ELR (cell line): ENCODE measurements around the gene KRT27.
A peak's percentile ranks its signal among the peaks of the same experiment; 100 is the strongest.
"Not testable (repeated sequence)": the region's sequence is repeated elsewhere in the genome, so short reads cannot be mapped to it uniquely, and the experiment has no call there.

ENCODE experiments used
- DNase-seq: peaks from one replicate; pipeline ENCODE4 v3.0.0-alpha.2; 2015; ENCODE audit warnings: low read depth

KRT27 gene

DNA sequence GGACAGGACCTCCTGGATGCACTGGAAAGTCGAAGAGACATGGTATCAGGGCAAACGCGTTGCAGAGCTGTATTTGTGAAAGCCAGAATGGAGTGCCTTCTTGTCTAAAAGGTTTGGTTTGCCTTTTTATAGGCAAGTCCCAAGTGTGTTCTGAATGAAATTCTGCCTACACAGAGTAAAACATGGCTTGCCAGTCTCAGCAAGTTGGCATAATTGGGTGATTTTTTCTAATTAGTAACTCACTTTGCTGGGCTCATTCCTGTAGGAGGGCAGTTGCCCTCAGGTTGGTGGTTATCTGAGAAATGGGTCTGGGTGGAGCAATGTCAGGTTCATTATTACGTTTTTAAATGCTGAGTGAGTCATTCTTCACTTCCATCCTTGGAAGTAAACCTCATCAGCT lies 27.1 kb downstream of the KRT27 start, which contains the start of gene KRT25:
TSS of gene KRT25 (minus strand) at position 101 of the 400 bp plus-strand sequence. CDS start at position 41, 60 bp downstream.
- no peak for DNase-seq

DNA sequence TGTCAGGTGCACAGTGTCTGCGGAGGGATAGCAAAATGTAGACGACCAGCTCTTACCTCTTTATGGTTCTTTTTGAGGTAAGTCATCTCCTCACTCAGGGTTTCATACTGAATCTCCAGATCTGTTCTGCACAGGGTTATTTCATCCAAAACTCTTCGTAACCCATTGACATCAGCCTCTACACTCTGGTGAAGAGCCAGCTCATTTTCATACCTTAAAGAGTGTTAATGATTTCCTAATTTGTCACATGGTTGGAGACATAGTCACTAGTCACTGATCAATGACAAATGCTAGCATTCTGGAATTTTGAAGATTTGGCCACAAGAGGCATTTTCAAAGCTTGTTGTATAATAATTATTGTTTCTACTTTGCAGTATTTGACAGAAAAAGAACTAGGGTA lies 28.5 kb downstream of the KRT27 start:
- DNase-seq = no peak

DNA sequence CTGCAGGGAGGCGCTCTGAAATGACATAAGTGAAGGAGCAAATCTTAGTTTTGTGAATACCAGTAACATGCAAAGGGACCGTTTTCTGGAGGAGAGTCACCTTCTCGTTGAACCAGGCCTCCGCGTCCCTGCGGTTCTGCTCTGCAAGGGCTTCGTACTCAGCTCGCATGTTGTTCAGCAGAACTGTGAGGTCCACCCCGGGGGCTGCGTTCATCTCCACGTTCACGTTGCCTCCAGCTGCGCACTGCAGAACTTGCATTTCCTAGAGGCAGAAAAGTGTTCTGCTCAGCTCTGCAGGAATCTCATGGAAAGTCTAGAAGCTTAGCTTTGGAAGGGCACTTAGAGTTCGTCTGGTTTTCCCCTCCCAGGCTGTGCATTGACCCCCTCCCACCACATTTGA lies 31.3 kb downstream of the KRT27 start:
- DNase-seq = no peak

DNA sequence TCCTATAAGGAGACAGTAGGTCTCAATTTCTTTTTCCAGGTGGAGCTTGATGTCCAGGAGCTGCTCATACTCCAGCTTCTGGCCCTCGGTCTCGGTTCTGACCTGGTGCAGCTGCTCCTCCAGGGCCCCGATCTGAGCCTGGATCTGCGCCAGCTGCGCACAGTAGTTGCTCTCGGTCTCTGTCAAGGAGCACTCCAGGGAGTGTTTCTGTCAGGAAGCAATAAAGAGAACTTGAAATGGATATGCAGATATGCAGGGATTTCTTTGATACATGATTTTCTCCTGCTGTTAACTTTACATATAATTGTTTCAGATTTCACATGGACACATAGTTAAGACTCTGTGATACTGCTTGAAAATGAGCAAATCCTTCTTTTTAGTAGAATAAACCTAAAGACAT lies 32.0 kb downstream of the KRT27 start:
- no peak for DNase-seq

DNA sequence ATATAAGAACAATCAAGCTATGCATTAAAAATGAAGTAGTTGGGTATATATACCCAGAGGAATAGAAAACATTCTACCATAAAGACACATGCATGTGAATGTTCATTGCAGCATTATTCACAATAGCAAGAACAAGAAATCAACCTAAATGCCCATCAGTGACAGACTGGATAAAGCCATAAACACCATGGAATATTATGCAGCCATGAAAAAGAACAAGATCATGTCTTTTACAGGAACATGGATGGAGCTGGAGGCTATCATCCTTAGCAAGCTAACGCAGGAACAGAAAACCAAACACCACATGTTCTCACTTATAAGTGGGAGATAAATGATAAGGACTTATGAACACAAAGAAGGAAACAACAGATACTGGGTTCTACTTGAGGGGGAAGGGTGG lies 33.7 kb downstream of the KRT27 start:
- not testable (repeated sequence) for DNase-seq

DNA sequence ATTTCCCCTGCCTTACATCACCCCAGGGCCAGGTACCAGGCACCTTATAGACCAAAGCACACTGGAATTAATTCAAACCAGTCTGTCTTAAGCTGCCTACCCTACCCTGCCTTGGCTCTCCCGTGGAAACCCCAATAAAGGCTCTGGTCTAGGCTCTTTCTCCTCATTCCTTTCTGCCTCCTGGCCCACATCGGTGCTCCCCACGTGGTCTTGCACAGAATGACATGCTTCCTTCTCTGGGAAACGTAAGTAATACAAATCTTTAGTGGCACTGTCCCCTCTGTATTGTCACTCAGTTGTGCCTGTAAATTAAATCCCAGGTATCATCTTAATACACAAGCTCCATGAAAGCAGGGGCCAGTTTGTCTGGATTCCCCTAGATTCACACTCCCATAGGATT lies 43.8 kb downstream of the KRT27 start:
- no peak for DNase-seq

DNA sequence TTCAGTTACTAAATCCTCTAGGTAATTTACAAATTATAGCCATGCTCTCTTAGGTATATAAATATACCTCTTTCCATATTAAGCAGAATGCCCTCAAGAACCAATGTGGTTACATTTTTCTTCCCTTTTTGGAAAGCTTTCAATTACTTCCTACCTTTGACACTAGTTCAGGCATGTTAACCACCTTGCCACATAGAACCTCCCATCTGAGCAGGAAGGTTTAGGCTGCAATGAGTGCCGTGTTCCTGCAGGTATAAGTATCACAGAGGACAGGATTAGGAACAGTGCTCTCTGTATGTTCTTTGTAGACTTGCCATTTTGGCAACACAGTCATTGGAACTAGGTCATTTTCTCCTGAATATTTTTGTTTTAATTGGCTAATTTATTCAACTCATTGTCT lies 47.3 kb downstream of the KRT27 start:
- no peak for DNase-seq

DNA sequence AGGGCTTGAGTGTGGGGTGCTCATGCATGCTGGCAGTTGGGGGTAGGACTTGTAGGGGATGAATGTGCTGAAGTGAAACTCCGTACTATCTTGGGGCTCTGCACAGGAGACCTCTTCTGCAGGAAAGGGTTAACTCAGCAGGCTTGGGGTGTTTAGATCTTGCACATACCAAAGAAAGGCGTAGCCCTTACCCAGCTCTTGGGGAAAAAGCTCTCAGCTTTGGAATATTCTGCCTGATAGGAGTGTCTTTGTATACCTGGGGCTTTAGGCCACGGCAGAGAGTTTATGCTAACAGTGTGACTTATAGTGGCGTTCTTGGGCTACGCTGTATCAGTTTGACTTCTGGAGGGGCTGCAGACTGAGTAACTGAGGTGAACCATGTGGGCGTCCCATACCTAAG lies 48.3 kb downstream of the KRT27 start:
- DNase-seq = no peak

DNA sequence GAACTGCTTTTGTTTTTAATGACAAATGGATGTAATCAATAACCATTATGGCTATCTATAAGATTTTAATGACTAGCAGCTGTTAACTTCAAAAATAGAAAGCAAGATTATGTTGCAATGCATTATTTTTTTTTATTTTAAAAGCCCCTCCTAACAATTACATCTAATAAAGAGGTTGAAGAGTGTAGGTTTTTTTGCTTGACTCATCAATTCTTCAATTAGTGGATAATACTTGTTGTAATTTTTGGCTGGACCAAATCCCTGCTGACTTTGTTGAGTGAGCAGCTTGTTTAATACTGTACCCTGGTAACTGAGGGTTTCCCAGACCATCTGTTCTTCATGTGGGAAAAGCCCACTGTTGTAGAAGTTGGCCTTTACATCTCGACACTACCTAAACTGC lies 51.4 kb downstream of the KRT27 start:
- DNase-seq = no peak

DNA sequence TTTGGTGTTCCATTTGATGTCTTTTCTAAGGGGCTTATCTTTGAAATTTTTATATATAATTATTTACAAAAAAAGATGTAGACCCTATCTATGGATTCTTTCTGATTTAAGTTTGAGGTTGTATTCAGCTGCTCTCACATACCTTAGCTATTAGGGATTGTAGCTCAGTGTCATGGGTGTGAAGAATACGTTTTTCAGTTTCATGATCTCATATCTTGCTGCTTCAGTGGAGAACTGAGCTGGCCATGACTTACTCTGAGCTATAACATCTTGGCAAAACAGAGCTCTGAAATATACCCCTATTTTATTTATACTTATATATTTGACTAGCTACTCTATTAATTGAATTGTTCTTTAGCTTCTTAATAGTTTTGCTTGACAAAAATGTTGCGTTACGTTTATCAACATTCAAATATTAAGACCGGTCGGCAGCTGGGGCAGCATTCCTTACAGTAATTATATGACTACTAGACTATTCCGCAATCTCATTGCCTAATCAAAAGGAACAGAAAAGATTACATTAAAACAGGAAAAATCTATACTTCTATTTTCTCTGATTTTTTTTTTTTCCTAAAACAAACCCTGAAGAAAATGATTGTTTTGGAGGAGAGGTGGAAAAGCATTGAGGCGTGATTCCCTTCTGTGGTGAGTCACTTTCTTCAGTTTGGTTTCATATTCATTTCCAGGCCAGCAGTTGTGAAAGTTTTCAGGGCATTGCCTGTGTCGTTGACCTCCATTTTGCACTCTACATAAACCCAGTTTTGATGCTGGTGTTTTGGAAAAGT lies 54.7 kb downstream of the KRT27 start:
- DNase-seq = peak; percentile 17

DNA sequence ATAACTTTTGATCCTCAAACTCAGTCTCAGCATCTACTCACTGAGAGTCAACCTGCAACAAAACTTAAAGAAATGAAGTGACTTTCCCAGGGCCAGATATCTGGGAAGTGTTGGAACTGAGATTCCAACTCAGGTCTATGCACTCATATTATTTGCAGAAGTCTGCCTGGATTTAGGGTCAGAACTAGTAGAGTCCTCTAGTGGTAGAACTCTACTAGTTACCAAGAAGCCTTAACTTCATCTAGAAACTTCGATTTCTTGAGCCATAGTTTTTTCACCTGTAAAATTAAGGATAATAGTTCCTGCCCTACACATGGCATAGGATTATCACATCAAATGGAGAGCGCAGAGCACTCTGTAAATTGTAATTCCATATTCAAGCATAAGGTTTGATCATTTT lies 55.4 kb downstream of the KRT27 start:
- peak; percentile 33 for DNase-seq
